ENCODE measurements around the gene PLEKHA4.

DNA sequence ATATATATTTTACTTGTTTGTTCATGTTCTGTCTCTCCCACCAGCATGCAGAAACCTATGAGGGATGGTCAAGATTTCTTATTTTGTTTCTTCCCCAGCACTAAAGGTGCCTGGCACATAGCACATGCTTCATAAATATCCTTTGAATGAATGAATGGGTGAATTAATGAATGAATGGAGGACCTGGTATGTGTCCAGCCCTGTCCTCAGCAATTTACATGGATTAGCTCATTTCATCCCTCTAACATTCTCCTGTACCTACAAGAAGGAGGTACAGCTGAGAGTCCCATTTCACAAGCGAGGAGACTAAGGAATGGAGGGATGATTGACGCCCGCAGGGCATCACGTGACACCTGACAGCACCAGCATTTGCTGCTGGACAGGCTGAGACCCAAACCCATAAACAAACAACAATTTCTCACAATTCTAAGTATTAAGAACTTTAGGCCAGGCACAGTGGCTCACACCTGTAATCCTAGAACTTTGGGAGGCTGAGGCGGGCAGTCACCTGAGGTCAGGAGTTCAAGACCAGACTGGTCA, 50.8 kb downstream of the PLEKHA4 start:
- TF ChIP-seq EZH2 (IDR thresholded peaks at IDR 0.05; ENCODE audit: borderline replicate concordance, insufficient read depth, low read depth, low read length, poor library complexity, severe bottlenecking) = no peak
- TF ChIP-seq, protein P1, sequence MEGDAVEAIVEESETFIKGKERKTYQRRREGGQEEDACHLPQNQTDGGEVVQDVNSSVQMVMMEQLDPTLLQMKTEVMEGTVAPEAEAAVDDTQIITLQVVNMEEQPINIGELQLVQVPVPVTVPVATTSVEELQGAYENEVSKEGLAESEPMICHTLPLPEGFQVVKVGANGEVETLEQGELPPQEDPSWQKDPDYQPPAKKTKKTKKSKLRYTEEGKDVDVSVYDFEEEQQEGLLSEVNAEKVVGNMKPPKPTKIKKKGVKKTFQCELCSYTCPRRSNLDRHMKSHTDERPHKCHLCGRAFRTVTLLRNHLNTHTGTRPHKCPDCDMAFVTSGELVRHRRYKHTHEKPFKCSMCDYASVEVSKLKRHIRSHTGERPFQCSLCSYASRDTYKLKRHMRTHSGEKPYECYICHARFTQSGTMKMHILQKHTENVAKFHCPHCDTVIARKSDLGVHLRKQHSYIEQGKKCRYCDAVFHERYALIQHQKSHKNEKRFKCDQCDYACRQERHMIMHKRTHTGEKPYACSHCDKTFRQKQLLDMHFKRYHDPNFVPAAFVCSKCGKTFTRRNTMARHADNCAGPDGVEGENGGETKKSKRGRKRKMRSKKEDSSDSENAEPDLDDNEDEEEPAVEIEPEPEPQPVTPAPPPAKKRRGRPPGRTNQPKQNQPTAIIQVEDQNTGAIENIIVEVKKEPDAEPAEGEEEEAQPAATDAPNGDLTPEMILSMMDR (IDR thresholded peaks at IDR 0.05) = no peak
